ENCODE results near the gene S100A16.

The S100A16 gene

DNA sequence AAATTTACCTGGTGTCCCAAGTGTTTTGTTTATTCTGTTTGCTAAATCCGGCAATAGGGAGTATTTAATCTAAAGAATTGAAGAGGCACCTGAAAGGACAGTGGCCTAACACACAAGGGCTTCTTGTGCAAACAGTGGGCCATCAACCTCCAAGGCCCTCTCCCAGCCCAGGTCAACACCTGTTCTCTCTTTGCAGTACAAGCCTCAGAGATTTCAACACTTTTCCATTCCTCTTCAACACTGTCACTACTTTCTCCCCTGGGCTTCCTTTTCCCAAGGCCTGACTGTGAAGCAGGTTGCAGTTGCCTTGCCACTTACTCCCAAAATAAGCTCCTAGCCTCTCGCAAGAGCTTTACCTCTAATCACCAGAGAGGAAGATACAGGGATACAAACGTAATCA is 42.4 kb upstream of the S100A16 start:
- TF ChIP-seq CTCF (IDR thresholded peaks at IDR 0.05; ENCODE audit: borderline replicate concordance, insufficient read depth, low read depth, low read length) = no peak
- no peak overlapping the region for H3K4me3 ChIP-seq (ENCODE audit: low read depth, low read length)

GRCh38 chr1:153652805-153653500 is 40.0 kb upstream of the S100A16 start:
- no peak overlapping the region for H3K4me3 ChIP-seq (ENCODE audit: low read depth, low read length)
- no peak for TF ChIP-seq CTCF (IDR thresholded peaks at IDR 0.05; ENCODE audit: borderline replicate concordance, insufficient read depth, low read depth, low read length)

GRCh38 chr1:153651771-153652170 is 38.8 kb upstream of the S100A16 start:
- no peak overlapping the region for H3K4me3 ChIP-seq (ENCODE audit: low read depth, low read length)
- no peak for TF ChIP-seq CTCF (IDR thresholded peaks at IDR 0.05; ENCODE audit: borderline replicate concordance, insufficient read depth, low read depth, low read length)

DNA sequence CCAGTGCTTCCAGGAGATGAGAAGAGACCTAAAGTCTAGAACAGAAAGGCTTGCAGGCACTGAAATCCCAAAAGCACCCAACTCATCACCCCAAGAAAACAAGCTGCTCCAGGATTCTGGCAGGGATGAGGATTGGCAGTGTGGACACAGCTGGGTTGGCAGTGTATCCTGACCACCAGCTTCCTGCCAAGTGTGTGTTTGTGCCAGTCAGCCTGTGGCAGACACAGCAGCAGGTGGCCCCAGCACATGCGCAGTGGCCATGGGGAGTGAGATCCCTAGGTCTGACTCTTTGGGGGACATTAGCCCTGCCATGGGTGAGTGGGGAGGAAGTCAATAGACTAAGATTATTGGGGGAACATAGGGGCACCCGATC is 36.9 kb upstream of the S100A16 start:
- TF ChIP-seq CTCF (IDR thresholded peaks at IDR 0.05; ENCODE audit: borderline replicate concordance, insufficient read depth, low read depth, low read length) = no peak
- H3K4me3 ChIP-seq (ENCODE audit: low read depth, low read length) = no peak overlapping the region

DNA sequence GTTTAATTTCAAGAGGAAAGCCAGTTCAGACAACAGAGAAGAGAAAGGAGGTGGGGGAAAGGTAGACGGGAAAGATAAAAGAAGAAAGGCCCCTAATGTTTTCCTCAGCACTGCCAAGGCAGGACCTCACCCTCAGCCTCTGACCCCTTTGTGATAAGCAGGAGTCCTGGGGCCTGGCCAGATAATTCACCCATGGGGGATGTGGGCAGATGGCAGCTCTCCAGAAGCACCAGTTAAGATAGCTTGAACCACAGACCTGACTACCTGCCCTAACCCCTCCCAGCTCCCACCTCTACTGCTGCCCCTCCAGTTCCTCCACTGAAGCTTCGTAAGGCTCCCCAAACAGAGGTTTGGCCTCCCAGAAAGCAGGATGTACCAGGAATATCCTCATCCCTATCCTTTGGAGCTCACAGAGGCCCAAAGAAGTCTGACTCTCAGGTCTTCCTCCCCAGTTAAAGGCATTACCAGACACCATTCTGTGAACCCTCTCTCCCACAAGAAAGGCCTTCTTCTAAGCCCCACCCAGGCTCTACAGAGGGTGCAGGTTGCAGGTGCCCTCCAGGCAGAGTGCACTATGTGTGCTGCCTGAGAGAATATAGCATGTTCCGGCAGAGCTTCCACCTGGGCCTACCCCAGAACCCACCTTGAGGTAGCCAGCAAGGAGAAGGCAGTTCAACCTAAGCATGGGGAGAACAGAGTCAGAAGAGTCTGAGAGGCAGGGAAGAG is 36.4 kb upstream of the S100A16 start:
- no peak overlapping the region for H3K4me3 ChIP-seq (ENCODE audit: low read depth, low read length)
- TF ChIP-seq CTCF (IDR thresholded peaks at IDR 0.05; ENCODE audit: borderline replicate concordance, insufficient read depth, low read depth, low read length) = no peak

DNA sequence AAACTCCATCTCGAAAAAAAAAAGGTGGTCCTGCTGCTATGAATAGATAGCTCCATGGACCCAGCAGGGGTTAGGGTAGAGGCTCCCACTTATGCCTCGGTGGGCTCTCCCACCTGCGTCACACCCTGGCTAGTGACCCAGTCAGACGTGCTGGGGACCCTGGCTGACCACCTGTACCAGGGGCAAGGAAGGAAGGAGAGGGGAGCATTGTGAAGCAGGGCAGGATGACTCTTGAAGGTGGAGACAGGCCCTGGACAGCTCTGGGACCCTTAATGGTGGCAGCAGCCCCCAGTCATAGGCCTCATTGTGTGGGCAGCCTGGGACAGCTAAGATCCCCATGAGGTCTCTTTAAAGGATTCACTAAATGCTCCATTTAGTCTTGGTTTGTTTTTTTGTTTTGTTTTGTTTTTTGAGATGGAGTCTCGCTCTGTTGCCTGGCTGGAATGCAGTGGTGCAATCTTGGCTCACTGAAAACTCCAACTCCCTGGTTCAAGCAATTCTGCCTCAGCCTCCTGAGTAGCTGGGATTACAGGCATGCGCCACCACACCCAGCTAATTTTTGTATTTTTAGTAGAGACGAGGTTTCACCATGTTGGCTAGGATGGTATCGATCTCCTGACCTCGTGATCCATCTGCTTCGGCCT is 35.2 kb upstream of the S100A16 start:
- H3K4me3 ChIP-seq (ENCODE audit: low read depth, low read length) = no peak overlapping the region
- TF ChIP-seq CTCF (IDR thresholded peaks at IDR 0.05; ENCODE audit: borderline replicate concordance, insufficient read depth, low read depth, low read length) = no peak
